ENCODE measurements around the gene TAF11L14.
"Not testable (repeated sequence)": the region's sequence is repeated elsewhere in the genome, so short reads cannot be mapped to it uniquely, and the experiment has no call there.

TAF11L14 gene

GRCh38 chr5:17634160-17634559 is at the start of gene TAF11L14:
Gene TAF11L14 (plus strand): TSS chr5:17634460.
- H3K27ac ChIP-seq, result no peak within 1 kb of the TSS
- no peak for DNase-seq (ENCODE audit: low read depth, low spot score)

- DNase-seq (ENCODE audit: low read depth, low spot score), result not testable (repeated sequence)
Observed at GRCh38 chr5:17585658-17586057, 48.6 kb upstream of the TAF11L14 start, which contains the start of gene TAF11L7. Gene TAF11L7 (minus strand): TSS chr5:17585758.

GRCh38 chr5:17590860-17591259 is 43.4 kb upstream of the TAF11L14 start, which contains the start of gene TAF11L8:
Gene TAF11L8 (minus strand): TSS chr5:17590960.
- H3K27ac ChIP-seq; DNase-seq (ENCODE audit: low read depth, low spot score): not testable (repeated sequence)

More at GRCh38 chr5:17585658-17586057, 48.6 kb upstream of the TAF11L14 start, which contains the start of gene TAF11L7:
- not testable (repeated sequence) for H3K27ac ChIP-seq

GRCh38 chr5:17594255-17594654 is 40.0 kb upstream of the TAF11L14 start, which contains the start of gene TAF11L9:
Gene TAF11L9 (minus strand): TSS chr5:17594394.
- not testable (repeated sequence) for H3K27ac ChIP-seq; DNase-seq (ENCODE audit: low read depth, low spot score)

- not testable (repeated sequence) for H3K27ac ChIP-seq; DNase-seq (ENCODE audit: low read depth, low spot score)
Observed at GRCh38 chr5:17597728-17598127, 36.5 kb upstream of the TAF11L14 start, which contains the start of gene TAF11L10. Gene TAF11L10 (minus strand): TSS chr5:17597828.

GRCh38 chr5:17603880-17604279 is 30.4 kb upstream of the TAF11L14 start, which contains the start of gene TAF11L11:
Gene TAF11L11 (plus strand): TSS chr5:17604183.
- not testable (repeated sequence) for DNase-seq (ENCODE audit: low read depth, low spot score); H3K27ac ChIP-seq

- DNase-seq (ENCODE audit: low read depth, low spot score), result no peak
- H3K27ac ChIP-seq, result no peak overlapping the region
Observed at GRCh38 chr5:17604951-17605350, 29.3 kb upstream of the TAF11L14 start.

- not testable (repeated sequence) for H3K27ac ChIP-seq; DNase-seq (ENCODE audit: low read depth, low spot score)
Observed at GRCh38 chr5:17607461-17607860, 26.8 kb upstream of the TAF11L14 start.

- not testable (repeated sequence) for DNase-seq (ENCODE audit: low read depth, low spot score)
Observed at GRCh38 chr5:17610092-17610491, 24.2 kb upstream of the TAF11L14 start, which contains the start of gene TAF11L12. Gene TAF11L12 (plus strand): TSS chr5:17610392.

GRCh38 chr5:17614872-17615605 is 19.2 kb upstream of the TAF11L14 start:
- H3K27ac ChIP-seq, result no peak overlapping the region
- no peak for DNase-seq (ENCODE audit: low read depth, low spot score)

More at GRCh38 chr5:17610092-17610491, 24.2 kb upstream of the TAF11L14 start, which contains the start of gene TAF11L12:
- H3K27ac ChIP-seq, result not testable (repeated sequence)

- DNase-seq (ENCODE audit: low read depth, low spot score), result no peak
- no peak overlapping the region for H3K27ac ChIP-seq
Observed at GRCh38 chr5:17619354-17619753, 14.9 kb upstream of the TAF11L14 start.

- no peak overlapping the region for H3K27ac ChIP-seq
- no peak for DNase-seq (ENCODE audit: low read depth, low spot score)
Observed at GRCh38 chr5:17620627-17621026, 13.6 kb upstream of the TAF11L14 start.

- H3K27ac ChIP-seq, result no peak overlapping the region
- DNase-seq (ENCODE audit: low read depth, low spot score), result no peak
Observed at GRCh38 chr5:17625686-17626085, 8.6 kb upstream of the TAF11L14 start.

GRCh38 chr5:17631788-17632187 is 2.5 kb upstream of the TAF11L14 start, which contains the start of gene TAF11L13:
Gene TAF11L13 (plus strand): TSS chr5:17632088.
- H3K27ac ChIP-seq; DNase-seq (ENCODE audit: low read depth, low spot score): not testable (repeated sequence)

GRCh38 chr5:17649232-17649631 is 15.0 kb downstream of the TAF11L14 start:
- not testable (repeated sequence) for DNase-seq (ENCODE audit: low read depth, low spot score); H3K27ac ChIP-seq

GRCh38 chr5:17655201-17655759 is 21.0 kb downstream of the TAF11L14 start:
- H3K27ac ChIP-seq; DNase-seq (ENCODE audit: low read depth, low spot score): not testable (repeated sequence)

- DNase-seq (ENCODE audit: low read depth, low spot score), result no peak
Observed at GRCh38 chr5:17655921-17656320, 21.7 kb downstream of the TAF11L14 start.

GRCh38 chr5:17663182-17663581 is 28.9 kb downstream of the TAF11L14 start:
- no peak overlapping the region for H3K27ac ChIP-seq
- no peak for DNase-seq (ENCODE audit: low read depth, low spot score)

More at GRCh38 chr5:17655921-17656320, 21.7 kb downstream of the TAF11L14 start:
- H3K27ac ChIP-seq, result no peak overlapping the region

- H3K27ac ChIP-seq, result no peak overlapping the region
- no peak for DNase-seq (ENCODE audit: low read depth, low spot score)
Observed at GRCh38 chr5:17665836-17666235, 31.6 kb downstream of the TAF11L14 start.

- H3K27ac ChIP-seq, result no peak overlapping the region
- DNase-seq (ENCODE audit: low read depth, low spot score), result no peak
Observed at GRCh38 chr5:17666726-17667235, 32.5 kb downstream of the TAF11L14 start.

- DNase-seq (ENCODE audit: low read depth, low spot score), result no peak
- no peak overlapping the region for H3K27ac ChIP-seq
Observed at GRCh38 chr5:17670353-17670752, 36.1 kb downstream of the TAF11L14 start.
